PC-9 (cell line): Measurements from ENCODE around the gene CDKN1C. TPM values are rescaled to one million over a fixed set of nuclear protein-coding genes. Genes with fewer than 3 reads are reported as not detected.

Experiments used
- BruUV-seq: library from RNA; stranded (reverse); fragments of 400-500 nt; replicated peaks from 2 replicates; lab custom pipeline; 2021; lab: Mats Ljungman, UMichigan
- CTCF ChIA-PET: fragments of 300-600 bp; sonication (Branson Sonifier 250); formaldehyde crosslinking; loops from one replicate; lab custom pipeline; 2022; ENCODE audit warnings: antibody characterized with exemption; lab: Charles Lee
- POLR2A ChIA-PET: fragments of 300-600 bp; sonication (Branson Sonifier 250); formaldehyde crosslinking; loops from one replicate; lab custom pipeline; 2022; ENCODE audit warnings: antibody characterized with exemption; ENCODE audit not compliant: unreplicated experiment; lab: Charles Lee
- DNase-seq, 2 experiments: peaks; one replicate each; pipeline versions ENCODE4 v3.0.0 to v3.0.0-alpha.2; 2015 to 2022; ENCODE audit warnings: mixed read lengths in 1 of 2
- H2AFZ ChIP-seq: fragments of 200-600 bp; sonication (generic); 2 replicates; pipeline ENCODE4 v1.8.1; 2017; ENCODE audit warnings: antibody characterized with exemption
- H3F3A ChIP-seq: fragments of 200-600 bp; sonication (generic); 2 replicates; pipeline ENCODE4 v1.8.1; 2017; ENCODE audit warnings: antibody characterized with exemption, mild to moderate bottlenecking, low read depth; ENCODE audit not compliant: insufficient read depth
- H3K27ac ChIP-seq: fragments of 200-600 bp; sonication (generic); 2 replicates; pipeline ENCODE4 v1.6.1; 2016; ENCODE audit warnings: mixed run types
- H3K27me3 ChIP-seq: fragments of 200-600 bp; sonication (generic); 2 replicates; pipeline ENCODE4 v1.6.1; 2016; ENCODE audit warnings: low read depth, mixed run types; ENCODE audit not compliant: insufficient read depth
- H3K36me3 ChIP-seq: fragments of 200-600 bp; sonication (generic); 2 replicates; pipeline ENCODE4 v1.6.1; 2016; ENCODE audit warnings: low read depth, mixed run types
- H3K4me1 ChIP-seq: fragments of 200-600 bp; sonication (generic); replicated peaks from 2 replicates; pipeline ENCODE4 v1.6.1; 2016; ENCODE audit warnings: mixed run types; ENCODE audit not compliant: insufficient read depth
- H3K4me2 ChIP-seq: fragments of 200-600 bp; sonication (generic); 2 replicates; pipeline ENCODE4 v1.6.1; 2017; ENCODE audit warnings: mixed run types
- H3K4me3 ChIP-seq: fragments of 200-600 bp; sonication (generic); 2 replicates; pipeline ENCODE4 v1.6.1; 2016; ENCODE audit warnings: mixed run types
- H3K79me2 ChIP-seq: fragments of 200-600 bp; sonication (generic); 2 replicates; pipeline ENCODE4 v1.6.1; 2017; ENCODE audit warnings: low read depth, mixed run types
- H3K9me2 ChIP-seq: fragments of 200-600 bp; sonication (generic); 2 replicates; pipeline ENCODE4 v1.8.1; 2017; ENCODE audit warnings: mild to moderate bottlenecking; ENCODE audit not compliant: insufficient read depth
- H3K9me3 ChIP-seq: fragments of 200-600 bp; sonication (generic); 2 replicates; pipeline ENCODE4 v1.8.1; 2016; ENCODE audit warnings: low read depth; ENCODE audit not compliant: insufficient read depth
- H4K20me1 ChIP-seq: fragments of 200-600 bp; sonication (generic); 2 replicates; pipeline ENCODE4 v1.8.1; 2017; ENCODE audit not compliant: insufficient read depth
- CTCF ChIP-seq: fragments of 200-600 bp; sonication (generic); conservative IDR thresholded peaks from 2 replicates; pipeline ENCODE4 v1.6.1; 2017; ENCODE audit warnings: mixed run types, antibody characterized with exemption, mild to moderate bottlenecking, moderate library complexity
- EZH2 ChIP-seq: fragments of 200-600 bp; sonication (generic); IDR thresholded peaks from 2 replicates; pipeline ENCODE4 v1.8.0; 2017; ENCODE audit warnings: antibody characterized with exemption, low read depth
- intact Hi-C: fragments of 100-400 bp; cut with micrococcal nuclease; formaldehyde crosslinking; loops from one replicate; pipeline ENCODE4 v1.10.0; 2022; ENCODE audit not compliant: unreplicated experiment
- total RNA-seq: library from RNA; stranded (reverse); gene quantifications from 2 replicates; pipeline ENCODE4 v1.2.3, GENCODE V29; 2021

Gene CDKN1C
- total RNA-seq, 1 experiment from 2014 or later, result 5.1 TPM

- POLR2A ChIA-PET, result interaction anchor here (0.5 to 0.7 kb wide), 5 partner anchors 8 to 898 kb away, joined by 3 to 5 read pairs (median 4); a partner anchor contains a TSS
- Histone ChIP-seq H3K4me2 (peak overlapping the region; percentile 60), H4K20me1 (no peaks in the 10 kb centered on the region), H3K79me2 (no peaks in the 10 kb centered on the region), H3K4me1 (peaks cover 33% of the 10 kb centered on the region), H3K9me2 (no peaks in the 10 kb centered on the region), H3F3A (peaks cover 17% of the 10 kb centered on the region; the same call in 1 of the 2 replicates), H3K27me3 (no peaks in the 10 kb centered on the region), H3K4me3 (no peak overlapping the region), H2AFZ (no peak overlapping the region), H3K36me3 (no peaks in the 10 kb centered on the region), H3K27ac (peak overlapping the region; percentile 78), H3K9me3 (no peaks in the 10 kb centered on the region)
- TF ChIP-seq EZH2 (no peak), CTCF (no peak)
- DNase-seq, result peak; percentile 40 to 51
- intact Hi-C loops, result no loop called here
- BruUV-seq, result no TSS peak
- CTCF ChIA-PET, result no interaction called here
These were observed 25.7 kb upstream of the CDKN1C start for GRCh38 chr11:2911088-2911784.

GRCh38 chr11:2910401-2910955 lies 24.9 kb upstream of the CDKN1C start:
- BruUV-seq, result no TSS peak
- no peaks in the 10 kb centered on the region for H3K79me2 ChIP-seq
- no peaks in the 10 kb centered on the region for H4K20me1 ChIP-seq
- H2AFZ ChIP-seq, result no peak overlapping the region
- no peak for DNase-seq
- no peak overlapping the region for H3K4me3 ChIP-seq
- CTCF ChIA-PET, result no interaction called here
- TF ChIP-seq EZH2 (no peak), CTCF (no peak)
- H3K4me2 ChIP-seq, result no peak overlapping the region
- POLR2A ChIA-PET, result interaction anchor here (0.6 to 0.7 kb wide), 2 partner anchors 8 to 489 kb away, joined by 3 to 5 read pairs; a partner anchor contains a TSS
- no peaks in the 10 kb centered on the region for H3K9me2 ChIP-seq
- H3F3A ChIP-seq, result peaks cover 17% of the 10 kb centered on the region; the same call in 1 of the 2 replicates
- H3K36me3 ChIP-seq, result no peaks in the 10 kb centered on the region
- no peaks in the 10 kb centered on the region for H3K27me3 ChIP-seq
- no peaks in the 10 kb centered on the region for H3K9me3 ChIP-seq
- intact Hi-C loops, result no loop called here
- no peak overlapping the region for H3K27ac ChIP-seq
- H3K4me1 ChIP-seq, result peaks cover 33% of the 10 kb centered on the region

- H3K9me3 ChIP-seq, result no peaks in the 10 kb centered on the region
- TF ChIP-seq EZH2 (no peak), CTCF (no peak)
- no peak overlapping the region for H3K27ac ChIP-seq
- no peak overlapping the region for H3K4me2 ChIP-seq
- H3K79me2 ChIP-seq, result no peaks in the 10 kb centered on the region
- peaks cover 41% of the 10 kb centered on the region for H3K4me1 ChIP-seq
- H2AFZ ChIP-seq, result no peak overlapping the region
- intact Hi-C loops, result no loop called here
- no peaks in the 10 kb centered on the region for H3K36me3 ChIP-seq
- H3F3A ChIP-seq, result peaks cover 17% of the 10 kb centered on the region; the same call in 1 of the 2 replicates
- POLR2A ChIA-PET, result no interaction called here
- no TSS peak for BruUV-seq
- CTCF ChIA-PET, result no interaction called here
- no peaks in the 10 kb centered on the region for H4K20me1 ChIP-seq
- no peak overlapping the region for H3K4me3 ChIP-seq
- H3K27me3 ChIP-seq, result no peaks in the 10 kb centered on the region
- DNase-seq, result no peak
- no peaks in the 10 kb centered on the region for H3K9me2 ChIP-seq
These were observed 23.7 kb upstream of the CDKN1C start for GRCh38 chr11:2909133-2909902.
